GM18498 (cell line): Measurements from ENCODE around the gene SMYD3.
"Not testable (repeated sequence)": the region's sequence is repeated elsewhere in the genome, so short reads cannot be mapped to it uniquely, and the experiment has no call there.

ENCODE experiments used
- ATAC-seq: cut with Tn5 transposase; IDR thresholded peaks from one replicate; pipeline ENCODE4 v1.9.1; 2021; ENCODE audit warnings: mild to moderate bottlenecking, moderate library complexity; ENCODE audit not compliant: unreplicated experiment

Gene SMYD3

DNA sequence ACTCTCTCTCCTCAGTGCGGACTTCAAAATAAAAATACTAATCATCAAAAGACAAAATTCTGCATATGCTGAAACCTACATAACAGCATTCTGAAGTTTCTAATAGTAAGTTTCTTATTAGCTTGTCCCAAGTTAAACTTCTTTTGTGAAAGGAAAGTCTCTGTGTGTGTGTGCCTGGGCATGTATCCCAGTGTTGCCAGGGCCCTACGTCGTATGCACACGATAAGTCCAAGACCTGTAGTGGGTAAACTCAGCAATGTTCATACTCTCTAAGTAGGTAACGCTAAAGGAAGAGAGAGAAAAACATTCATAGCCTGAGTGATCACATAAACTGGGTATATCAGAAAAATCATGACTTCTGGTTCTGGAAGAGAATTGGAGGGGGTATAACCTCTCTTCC lies 465.7 kb downstream of the SMYD3 start:
- no peak for ATAC-seq

DNA sequence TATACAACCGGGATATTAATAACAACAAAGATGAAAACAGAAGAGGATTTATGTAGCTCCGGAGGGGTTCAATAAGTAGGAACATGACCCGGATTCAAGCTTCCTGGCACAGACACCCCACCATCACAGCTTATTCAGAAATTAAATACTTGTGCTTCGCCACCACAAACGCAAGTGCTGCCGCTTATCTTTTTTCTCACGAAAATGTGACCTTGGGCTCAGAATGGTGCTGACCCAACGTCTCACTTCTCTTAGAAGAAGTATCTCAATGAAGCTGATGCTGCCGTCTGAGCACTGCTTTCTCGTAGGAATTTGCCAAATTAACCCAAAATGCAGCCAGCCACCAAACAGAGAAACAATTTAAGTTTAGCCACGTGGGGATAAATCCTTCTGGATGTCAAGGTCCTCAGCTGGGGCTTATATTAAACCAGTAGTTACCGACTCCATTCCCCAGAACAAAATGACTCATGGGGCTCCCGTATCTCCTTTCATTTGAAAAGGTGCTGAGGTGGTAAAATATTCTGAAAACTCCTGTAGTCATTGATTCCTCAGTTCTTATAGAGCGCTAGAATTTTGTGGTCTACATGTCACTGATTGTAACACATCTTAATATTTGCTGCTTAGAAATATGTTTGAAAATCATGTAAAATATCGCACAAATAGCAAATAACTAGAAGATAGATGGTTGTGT lies 466.7 kb downstream of the SMYD3 start:
- no peak for ATAC-seq

DNA sequence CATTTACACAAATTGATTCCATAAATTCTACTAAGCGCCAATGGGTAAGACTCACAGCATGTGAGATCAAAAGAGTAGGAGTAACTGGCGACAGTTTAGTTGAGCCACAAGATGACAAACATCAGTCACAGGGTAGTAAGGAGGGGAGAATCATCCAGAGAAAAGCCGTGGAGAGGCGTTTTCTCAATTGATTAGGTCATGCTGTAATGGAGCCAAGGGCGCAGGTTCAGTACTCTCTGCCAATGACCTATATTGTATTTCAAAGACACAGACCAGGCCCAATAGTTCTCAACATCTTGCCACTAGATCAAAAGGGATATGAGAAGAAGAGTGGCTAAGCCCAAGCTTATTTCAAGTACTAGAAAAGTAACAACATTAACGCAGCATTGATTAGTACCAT lies 467.5 kb downstream of the SMYD3 start:
- no peak for ATAC-seq

DNA sequence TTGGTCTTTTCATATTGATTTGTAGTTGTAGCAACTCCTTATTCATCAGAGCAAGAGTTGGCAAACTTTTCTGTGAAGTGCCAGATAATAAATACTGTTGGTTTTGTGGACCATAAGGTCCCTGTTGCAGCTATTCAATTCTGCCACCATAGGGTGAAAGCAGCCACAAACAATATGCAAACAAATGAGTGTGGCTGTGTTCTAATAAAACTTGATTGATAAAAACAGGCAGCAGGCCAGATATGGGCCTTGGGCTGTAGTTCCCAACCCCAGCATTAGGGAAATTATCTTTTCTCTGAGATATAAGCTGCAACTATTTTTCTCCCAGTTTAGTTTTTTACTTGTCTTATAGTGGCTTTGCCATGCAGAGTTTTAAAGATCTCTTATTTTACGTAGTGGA lies 469.2 kb downstream of the SMYD3 start:
- no peak for ATAC-seq

DNA sequence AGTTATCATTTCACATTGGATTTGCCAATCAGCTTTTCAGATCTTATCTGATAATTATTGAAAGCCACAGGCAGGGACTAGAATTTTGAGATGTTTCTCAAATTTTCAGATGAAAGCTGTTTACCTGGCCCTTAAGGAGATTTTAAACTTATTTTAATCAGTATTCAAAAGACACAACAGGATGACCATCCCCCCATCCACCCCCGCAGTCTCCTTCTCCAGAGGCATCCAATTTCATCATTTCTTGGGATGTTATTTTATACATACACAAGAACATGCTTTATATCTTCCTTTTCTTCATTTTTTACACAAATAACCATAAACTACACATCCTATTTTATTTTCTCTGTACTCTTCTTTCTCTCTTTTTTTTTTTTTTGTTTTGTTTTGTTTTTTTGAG lies 470.9 kb downstream of the SMYD3 start:
- no peak for ATAC-seq

DNA sequence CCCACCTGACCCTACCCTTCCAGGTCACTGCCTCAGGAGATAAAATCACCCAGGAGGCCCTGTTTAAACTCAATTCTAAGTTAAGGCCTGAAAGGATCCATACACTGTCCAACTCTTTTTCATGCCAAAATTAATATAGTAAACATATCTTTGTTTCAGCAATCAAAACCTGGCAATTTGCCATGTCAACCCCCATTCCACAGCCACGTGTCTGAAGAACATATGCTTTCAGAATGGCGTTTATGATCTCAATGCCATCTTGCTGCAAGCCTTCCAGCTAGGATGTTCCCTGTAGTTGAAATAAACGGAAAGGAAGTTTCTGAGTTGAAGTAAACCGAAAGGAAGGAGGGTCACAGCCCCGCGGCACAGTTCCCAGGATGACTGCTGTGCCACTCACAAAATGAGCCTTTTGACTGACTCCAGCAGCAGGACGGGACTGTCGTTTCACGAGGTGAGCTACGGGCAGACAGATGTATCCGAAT lies 472.0 kb downstream of the SMYD3 start:
- ATAC-seq = no peak

DNA sequence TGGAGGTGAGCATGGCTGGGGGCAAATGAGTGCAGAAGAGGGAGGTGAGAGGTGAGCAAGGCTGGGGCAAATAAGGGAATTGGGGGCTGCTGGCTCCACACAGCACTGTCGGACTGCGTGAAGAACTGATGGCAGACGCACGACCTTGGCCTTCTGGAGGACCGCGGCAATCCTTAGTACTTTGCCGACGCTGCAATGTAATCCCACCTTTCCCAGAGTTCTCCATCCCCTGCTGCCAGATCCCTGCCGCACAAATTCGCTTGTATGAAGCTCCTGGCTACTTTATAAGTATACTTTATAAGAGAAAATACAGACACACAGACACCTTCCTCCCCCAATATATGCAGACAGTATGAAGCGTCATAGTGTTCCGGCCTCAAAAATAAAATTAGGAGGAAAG lies 472.4 kb downstream of the SMYD3 start:
- no peak for ATAC-seq

DNA sequence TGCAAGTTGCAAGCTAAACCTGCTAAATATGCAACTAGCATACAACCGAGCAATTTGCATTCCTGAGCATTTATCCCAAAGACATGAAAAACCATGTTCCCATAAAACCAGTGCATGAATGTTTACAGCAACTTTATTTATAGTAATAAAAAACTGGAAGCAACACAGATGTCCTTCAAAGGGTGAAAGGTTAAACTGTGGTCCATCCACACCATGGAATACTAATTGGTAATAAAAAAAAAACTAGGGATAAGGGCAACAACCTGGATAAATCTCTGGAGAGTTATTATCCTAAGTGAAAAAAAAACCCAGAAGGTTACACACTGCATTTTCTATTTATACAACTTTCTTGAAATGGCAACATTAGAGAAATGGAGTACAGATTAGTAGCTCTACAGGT lies 474.1 kb downstream of the SMYD3 start:
- ATAC-seq = no peak

DNA sequence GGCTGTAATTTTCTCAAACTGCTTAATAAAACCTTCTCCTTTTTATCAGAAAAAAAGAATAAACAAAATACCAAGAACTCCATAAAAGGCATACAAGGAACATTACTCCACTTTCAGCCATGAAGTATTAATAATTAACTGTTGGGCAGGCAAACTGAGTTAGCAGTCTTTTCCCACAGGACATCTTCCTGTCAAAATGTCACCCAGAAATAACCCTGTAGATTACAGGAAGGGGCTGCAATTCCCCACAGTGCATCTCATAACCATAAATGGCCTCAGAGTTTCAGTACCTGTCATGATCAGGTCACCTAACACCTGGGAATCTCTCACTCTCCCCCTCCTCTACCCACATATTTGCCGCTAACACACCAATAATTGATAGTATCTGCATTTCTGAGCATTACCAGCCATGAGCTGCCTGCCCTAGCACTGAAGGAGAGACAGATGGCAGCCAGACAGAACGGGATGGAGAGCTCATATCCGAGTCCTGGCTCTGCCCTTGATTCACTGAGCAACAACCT lies 475.0 kb downstream of the SMYD3 start:
- no peak for ATAC-seq

DNA sequence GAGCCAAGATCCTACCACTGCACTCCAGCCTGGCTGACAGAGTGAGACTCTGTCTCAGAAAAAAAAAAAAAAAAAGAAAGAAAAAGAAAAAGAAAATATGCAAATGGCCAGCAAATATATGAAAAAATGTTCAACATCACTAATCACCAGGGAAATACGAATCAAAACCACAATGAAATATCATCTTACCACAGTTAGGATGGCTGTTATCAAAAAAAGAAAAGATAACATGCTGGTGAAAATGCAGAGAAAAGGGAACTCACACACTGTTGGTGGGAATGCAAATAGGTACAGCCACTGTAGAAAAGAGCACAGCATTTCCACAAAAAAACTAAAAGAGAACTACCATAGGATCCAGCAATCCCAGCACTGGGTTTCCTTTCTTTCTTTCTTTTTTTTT lies 477.5 kb downstream of the SMYD3 start:
- no peak for ATAC-seq

DNA sequence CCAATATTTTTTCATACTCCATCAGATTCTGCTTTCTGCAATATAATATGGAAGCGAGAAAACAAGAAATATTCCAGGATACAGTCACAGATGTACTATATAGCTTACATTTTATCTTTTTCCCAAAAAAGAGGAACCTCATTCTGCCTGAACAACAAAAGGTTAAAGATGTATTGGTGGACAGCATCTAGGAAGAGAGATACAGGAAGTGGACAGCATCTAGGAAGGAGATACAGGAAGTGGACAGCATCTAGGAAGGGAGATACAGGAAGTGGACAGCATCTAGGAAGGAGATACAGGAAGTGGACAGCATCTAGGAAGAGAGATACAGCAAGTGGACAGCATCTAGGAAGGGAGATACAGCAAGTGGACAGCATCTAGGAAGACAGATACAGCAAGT lies 483.0 kb downstream of the SMYD3 start:
- not testable (repeated sequence) for ATAC-seq

DNA sequence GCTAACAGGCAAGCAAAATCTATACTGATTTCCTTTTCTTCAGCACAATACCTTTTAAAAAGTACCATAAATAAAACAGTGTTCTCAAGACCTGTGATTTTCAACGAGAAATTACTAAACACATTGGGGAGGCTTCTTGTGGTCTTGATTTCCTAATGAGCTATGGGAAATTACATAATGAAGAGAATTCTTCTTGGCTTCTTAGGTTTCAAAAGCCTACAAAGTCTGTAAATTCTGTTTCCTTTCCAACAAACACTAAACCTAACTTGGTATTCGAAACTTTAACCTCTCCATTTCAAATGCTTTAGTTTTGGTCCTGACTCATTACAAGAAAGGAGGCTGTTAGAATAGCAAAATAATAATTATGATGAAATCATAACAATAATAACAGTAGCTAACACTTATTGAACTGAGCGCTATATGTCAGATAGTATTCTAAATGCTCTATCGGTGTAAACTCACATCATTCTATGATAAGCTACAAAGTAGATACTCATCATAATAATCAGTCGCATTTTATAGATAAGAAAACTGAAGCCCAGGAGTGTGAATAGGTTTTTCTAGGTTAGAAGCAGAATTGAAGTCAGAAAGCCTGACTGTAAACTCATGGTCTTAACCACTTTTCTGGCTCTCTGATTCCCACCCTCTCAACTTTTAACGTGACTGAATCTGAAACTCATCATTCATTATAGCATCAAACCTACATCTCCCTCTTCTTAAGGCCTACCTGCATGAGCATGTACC lies 486.7 kb downstream of the SMYD3 start:
- no peak for ATAC-seq

DNA sequence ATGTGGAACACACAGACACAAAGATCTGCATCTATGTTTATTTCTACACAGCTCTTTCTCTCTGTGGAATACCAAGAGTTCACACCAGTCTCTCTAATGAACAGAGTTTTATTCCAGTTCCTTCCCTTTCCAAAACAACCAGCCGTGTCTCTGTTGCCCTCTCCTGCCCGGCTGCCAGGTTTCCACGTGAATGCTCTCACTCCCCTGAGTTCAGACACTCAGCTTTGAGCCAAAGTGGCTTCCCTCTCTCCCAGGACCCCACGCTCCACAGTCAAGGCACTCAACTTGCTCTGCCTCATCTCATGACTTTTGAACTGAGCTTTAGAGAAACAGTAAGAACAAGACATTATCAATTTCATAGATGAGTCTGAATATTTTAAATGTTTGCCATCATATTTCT lies 488.9 kb downstream of the SMYD3 start:
- ATAC-seq = no peak

DNA sequence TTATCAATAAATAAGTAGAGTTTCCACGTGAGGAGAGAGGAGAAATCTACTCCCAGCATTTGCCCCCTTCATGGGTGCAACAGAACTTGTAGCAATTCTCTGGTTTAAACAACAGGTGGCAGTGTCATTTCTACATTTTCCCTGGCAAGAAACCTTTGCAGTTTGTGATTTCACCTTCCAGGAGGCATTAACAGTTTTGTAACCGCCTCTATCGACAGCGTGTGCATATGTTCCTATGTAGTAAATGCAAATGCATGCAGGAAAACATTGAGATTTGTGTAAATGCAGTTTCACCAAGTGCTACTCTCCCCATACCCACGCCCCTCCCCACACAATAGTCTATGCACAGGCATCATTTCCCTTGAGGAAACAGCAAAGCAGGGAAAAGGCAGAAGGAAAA lies 494.7 kb downstream of the SMYD3 start:
- peak; percentile 54 for ATAC-seq

DNA sequence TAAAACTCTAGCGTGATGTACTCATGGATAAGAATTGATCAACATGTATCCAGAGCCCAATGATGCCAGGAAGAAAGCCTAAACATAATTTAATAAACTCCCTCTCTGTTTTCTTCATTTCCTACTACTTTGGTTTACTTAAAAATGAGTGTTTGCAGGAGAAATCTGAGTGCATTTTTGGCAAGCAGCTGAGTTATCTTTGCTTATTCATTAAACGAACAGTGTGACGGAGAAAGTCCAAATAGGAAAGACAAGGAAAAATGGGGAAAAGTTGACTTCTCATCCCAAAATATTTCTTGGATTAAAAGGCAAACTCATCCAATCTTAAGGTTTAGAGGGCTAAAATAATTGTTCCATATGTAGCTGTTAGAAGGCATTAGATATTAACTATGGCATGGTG lies 496.7 kb downstream of the SMYD3 start:
- no peak for ATAC-seq

DNA sequence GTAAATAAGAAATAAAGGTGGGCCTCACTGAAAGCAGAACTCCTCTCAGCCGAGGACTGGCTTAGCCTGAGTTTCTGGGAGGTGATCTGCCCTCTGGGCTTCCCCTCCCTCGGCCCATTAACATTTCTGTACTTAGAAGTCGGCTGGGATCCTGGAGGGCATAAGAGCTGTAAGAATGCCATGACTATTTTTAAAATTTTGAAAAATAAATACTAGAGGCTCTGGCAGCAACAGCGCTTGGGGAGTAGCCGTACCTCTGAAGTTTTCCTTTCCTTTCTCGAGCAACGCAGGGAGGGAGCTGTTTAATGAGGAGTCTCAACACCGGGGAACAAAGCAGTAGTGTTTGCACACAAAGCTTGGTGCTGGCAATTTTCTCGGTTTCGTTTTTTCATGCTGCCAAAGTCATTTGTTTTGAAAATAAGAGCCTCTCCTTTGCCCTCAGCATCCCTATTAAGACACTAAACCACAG lies 498.7 kb downstream of the SMYD3 start:
- no peak for ATAC-seq

DNA sequence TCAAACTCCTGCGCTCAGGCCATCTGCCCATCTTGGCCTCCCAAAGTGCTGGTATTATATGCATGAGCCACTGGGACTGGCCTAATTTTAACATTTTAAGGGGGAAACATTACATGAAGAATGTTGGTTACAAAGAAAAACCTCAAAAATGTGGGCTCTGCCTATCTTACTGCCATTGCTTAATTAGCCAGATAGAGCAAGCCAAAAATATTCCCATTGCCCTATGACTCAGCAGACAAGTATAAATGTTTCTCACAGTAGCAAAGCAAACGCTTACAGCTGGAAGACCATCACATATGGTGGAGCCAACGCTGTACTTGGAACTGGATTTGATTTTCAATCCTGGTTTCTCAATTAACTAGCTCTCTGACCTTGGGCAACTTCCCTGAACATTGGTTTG lies 502.0 kb downstream of the SMYD3 start:
- no peak for ATAC-seq

DNA sequence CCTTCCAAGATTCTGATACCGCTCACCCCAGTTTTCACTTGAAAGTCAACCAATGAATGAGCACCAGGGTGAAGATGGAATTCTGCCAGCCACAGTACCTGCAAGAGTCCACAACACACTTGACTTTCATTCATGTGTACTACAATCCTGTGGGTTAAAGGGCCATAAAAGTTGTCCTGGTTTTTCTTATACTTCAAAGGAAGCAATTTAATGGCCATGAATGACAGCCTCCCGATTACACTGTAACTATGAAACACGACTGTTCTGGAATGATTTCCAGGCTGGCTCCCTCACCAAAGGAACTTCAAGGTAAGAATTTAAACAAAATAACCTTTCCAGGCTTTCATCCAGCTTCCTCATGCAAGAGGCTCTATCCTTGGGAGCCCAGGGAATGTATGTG lies 502.8 kb downstream of the SMYD3 start:
- ATAC-seq = no peak

DNA sequence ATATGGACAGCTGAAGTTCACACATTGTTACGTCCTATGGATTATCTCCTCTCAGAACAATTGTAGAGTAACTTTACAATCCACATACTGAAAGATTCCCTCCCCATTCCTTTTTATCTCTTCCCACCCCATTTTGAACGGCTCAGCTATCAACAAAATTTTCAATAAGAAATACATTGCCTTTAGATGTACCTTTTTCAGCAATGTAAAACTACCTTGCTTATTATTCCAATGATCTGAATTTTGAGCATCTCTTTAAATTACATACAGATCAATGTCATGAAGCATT lies 503.7 kb downstream of the SMYD3 start:
- ATAC-seq = no peak

DNA sequence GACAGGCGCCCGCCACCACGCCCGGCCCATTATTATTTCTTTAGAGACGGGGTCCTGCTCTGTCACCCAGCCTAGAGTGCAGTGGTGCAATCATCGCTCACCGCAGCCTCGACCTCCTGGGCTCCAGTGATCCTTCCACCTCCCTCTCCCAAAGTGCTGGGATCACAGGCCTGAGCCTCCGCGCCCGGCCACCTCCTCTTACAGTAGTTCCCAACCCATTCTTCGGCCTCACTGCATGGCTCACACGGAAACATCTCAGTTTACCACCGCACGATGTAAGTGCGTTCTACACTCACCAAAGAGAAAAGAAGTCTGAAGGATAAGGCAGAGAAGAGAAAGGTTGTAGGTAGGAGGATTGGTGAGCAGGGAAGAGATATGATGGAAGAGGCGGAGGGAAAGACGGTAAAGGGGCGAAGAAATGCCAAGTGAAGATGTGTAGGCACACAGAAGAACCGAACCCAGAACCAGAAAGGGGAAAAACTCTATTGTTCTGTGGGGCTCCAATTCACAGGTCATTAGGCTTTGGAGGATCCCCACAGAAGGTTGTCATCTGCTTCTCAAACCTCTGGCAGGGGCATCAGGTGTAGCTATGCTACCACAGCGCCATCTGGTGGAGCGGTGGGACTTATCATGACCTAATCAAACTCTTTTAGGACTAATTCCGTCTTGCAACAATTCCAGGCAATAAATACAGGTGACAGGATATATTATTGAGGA lies 504.2 kb downstream of the SMYD3 start:
- ATAC-seq = peak; percentile 86

DNA sequence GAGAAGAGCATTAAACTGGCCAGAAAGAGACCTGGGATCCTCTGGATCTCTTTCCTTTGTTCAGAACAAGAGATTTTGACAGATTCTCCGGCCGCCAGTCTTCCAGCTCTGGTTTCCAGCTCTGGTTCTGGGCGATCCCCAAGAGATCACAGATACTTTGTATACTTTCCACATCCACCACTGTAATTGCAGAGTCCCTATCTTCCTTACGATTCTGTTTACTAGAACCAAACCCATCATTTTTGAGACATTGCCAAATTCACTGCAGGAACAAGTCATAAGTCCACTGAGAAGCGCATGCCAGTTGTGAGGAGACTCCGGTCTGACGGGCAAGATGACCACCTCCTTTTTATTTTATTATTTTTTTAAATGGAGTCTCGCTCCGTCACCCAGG lies 505.2 kb downstream of the SMYD3 start:
- no peak for ATAC-seq
